ENCODE results near the gene TNFSF9. TPM values are rescaled to one million over a fixed set of nuclear protein-coding genes. Genes with fewer than 3 reads are reported as not detected.

The TNFSF9 gene
- total RNA-seq, 6 donors from 2014 or later = 6.3 to 11.6 (median 8.4) TPM

- Histone ChIP-seq H3K9me3 (peaks cover 0 to 10% (median 3%) of the 10 kb centered on the region in 4 donors), H3K27ac (no peak overlapping the region), H3K27me3 (no peaks in the 10 kb centered on the region), H3K36me3 (no peaks in the 10 kb centered on the region), H3K4me1 (no peaks in the 10 kb centered on the region), H3K4me3 (no peak overlapping the region)
- TF ChIP-seq POLR2AphosphoS5 (IDR thresholded peaks at IDR 0.05) = no peak
- TF ChIP-seq EP300 (IDR thresholded peaks at IDR 0.05) = no peak
- TF ChIP-seq CTCF (IDR thresholded peaks at IDR 0.05) = no peak
- TF ChIP-seq POLR2A (IDR thresholded peaks at IDR 0.05) = no peak
- ATAC-seq (ENCODE audit: low FRiP score in 2 of 2) = no peak
- DNase-seq = no peak
- WGBS, 2 donors = 91% methylated on average over 4 of the region's 4 CpGs
Measured at GRCh38 chr19:6491802-6492592, 38.8 kb upstream of the TNFSF9 start.

GRCh38 chr19:6494438-6495036, 36.3 kb upstream of the TNFSF9 start:
- no peak overlapping the region for H3K4me3 ChIP-seq
- H3K36me3 ChIP-seq = no peaks in the 10 kb centered on the region
- no peak for TF ChIP-seq POLR2A (IDR thresholded peaks at IDR 0.05)
- no peak for TF ChIP-seq POLR2AphosphoS5 (IDR thresholded peaks at IDR 0.05)
- TF ChIP-seq EP300 (IDR thresholded peaks at IDR 0.05) = no peak
- no peak for TF ChIP-seq CTCF (IDR thresholded peaks at IDR 0.05)
- no peak overlapping the region for H3K27ac ChIP-seq
- H3K4me1 ChIP-seq = no peaks in the 10 kb centered on the region
- DNase-seq (no peak), ATAC-seq (ENCODE audit: low FRiP score in 2 of 2) (no peak)
- peaks cover 0 to 10% (median 3%) of the 10 kb centered on the region in 4 donors for H3K9me3 ChIP-seq
- WGBS, 2 donors = 88 to 89% methylated on average over 8 of the region's 8 CpGs
- no peaks in the 10 kb centered on the region for H3K27me3 ChIP-seq

GRCh38 chr19:6495947-6496346, 34.9 kb upstream of the TNFSF9 start:
- TF ChIP-seq POLR2A (IDR thresholded peaks at IDR 0.05) = no peak
- TF ChIP-seq POLR2AphosphoS5 (IDR thresholded peaks at IDR 0.05) = no peak
- TF ChIP-seq CTCF (IDR thresholded peaks at IDR 0.05) = no peak
- no peak for TF ChIP-seq EP300 (IDR thresholded peaks at IDR 0.05)
- Histone ChIP-seq H3K4me3 (no peak overlapping the region), H3K27me3 (no peaks in the 10 kb centered on the region), H3K27ac (no peak overlapping the region), H3K9me3 (peaks cover 0 to 10% (median 3%) of the 10 kb centered on the region in 4 donors), H3K4me1 (no peaks in the 10 kb centered on the region), H3K36me3 (no peaks in the 10 kb centered on the region)
- WGBS, 2 donors = 95 to 99% methylated on average over 4 to 19 of the region's 19 CpGs
- DNase-seq = peak in 1 of 2 donors; percentile 62
- peak in 1 of 2 donors; percentile 24 for ATAC-seq (ENCODE audit: low FRiP score in 2 of 2)

- Histone ChIP-seq H3K27me3 (peaks cover 0 to 19% (median 9%) of the 10 kb centered on the region in 4 donors), H3K9me3 (no peaks in the 10 kb centered on the region), H3K36me3 (no peaks in the 10 kb centered on the region), H3K4me3 (no peak overlapping the region), H3K4me1 (peaks cover 11 to 15% (median 11%) of the 10 kb centered on the region in 4 donors), H3K27ac (no peak overlapping the region)
- 61 to 77% methylated on average over 7 of the region's 7 CpGs for WGBS, 2 donors
- DNase-seq (no peak), ATAC-seq (ENCODE audit: low FRiP score in 2 of 2) (peak in 1 of 2 donors; percentile 12)
- TF ChIP-seq POLR2AphosphoS5 (IDR thresholded peaks at IDR 0.05) (no peak), POLR2A (IDR thresholded peaks at IDR 0.05) (no peak), CTCF (IDR thresholded peaks at IDR 0.05) (no peak), EP300 (IDR thresholded peaks at IDR 0.05) (no peak)
Measured at GRCh38 chr19:6498294-6499036, 32.4 kb upstream of the TNFSF9 start.

Measured in upper lobe of left lung (tissue), 6 donors.